HepG2 (cell line): ENCODE measurements around the gene NCR3LG1. TPM values are rescaled to one million over a fixed set of nuclear protein-coding genes. Genes with fewer than 3 reads are reported as not detected.

Experiments
- AGO2 ChIP-seq: fragments of 200-400 bp; formaldehyde crosslinking; optimal IDR thresholded peaks from 2 replicates; pipeline ENCODE3; 2017; ENCODE audit warnings: mild to moderate bottlenecking, low read depth, low read length, moderate library complexity
- BRCA1 ChIP-seq: sonication (generic); formaldehyde crosslinking; IDR thresholded peaks from 2 replicates; pipeline ENCODE4 v1.4.0; 2020; ENCODE audit warnings: missing genetic modification reagents
- CREM ChIP-seq, 2 experiments: sonication (generic) in 1 of 2; formaldehyde crosslinking in 1 of 2; IDR thresholded peaks; 2 replicates each; pipeline versions ENCODE4 v1.4.0 to v1.6.1; 2016 to 2020; ENCODE audit warnings: antibody characterized with exemption in 1 of 2, mild to moderate bottlenecking in 1 of 2, missing genetic modification reagents in 1 of 2
- FOXA3 ChIP-seq: IDR thresholded peaks from 2 replicates; pipeline ENCODE4 v1.6.1; 2016; ENCODE audit warnings: missing genetic modification reagents, missing compliant biosample characterization
- FOXO1 ChIP-seq: sonication (generic); formaldehyde crosslinking; IDR thresholded peaks from 2 replicates; pipeline ENCODE4 v1.4.0; 2020; ENCODE audit warnings: missing genetic modification reagents
- HOXA3 ChIP-seq: sonication (generic); formaldehyde crosslinking; IDR thresholded peaks from 2 replicates; pipeline ENCODE4 v1.5.0; 2020; ENCODE audit warnings: missing genetic modification reagents
- MYC ChIP-seq: sonication (generic); formaldehyde crosslinking; IDR thresholded peaks from 2 replicates; pipeline ENCODE4 v1.9.0; 2021; ENCODE audit warnings: missing genetic modification reagents, borderline replicate concordance
- NR3C1 ChIP-seq: sonication (generic); formaldehyde crosslinking; IDR thresholded peaks from 2 replicates; pipeline ENCODE4 v1.4.0; 2020; ENCODE audit warnings: missing genetic modification reagents
- PITX1 ChIP-seq: sonication (generic); formaldehyde crosslinking; IDR thresholded peaks from 2 replicates; pipeline ENCODE4 v1.5.1; 2020; ENCODE audit warnings: mild to moderate bottlenecking, missing genetic modification reagents
- UBTF ChIP-seq: sonication (generic); formaldehyde crosslinking; IDR thresholded peaks from 2 replicates; pipeline ENCODE4 v1.4.0; 2020; ENCODE audit warnings: mild to moderate bottlenecking, missing genetic modification reagents
- ZNF598 ChIP-seq: sonication (generic); formaldehyde crosslinking; IDR thresholded peaks from 2 replicates; pipeline ENCODE4 v1.5.1; 2020; ENCODE audit warnings: mild to moderate bottlenecking, missing genetic modification reagents, borderline replicate concordance
- ZNF687 ChIP-seq: sonication (generic); formaldehyde crosslinking; IDR thresholded peaks from 2 replicates; pipeline ENCODE4 v1.5.1; 2020; ENCODE audit warnings: mild to moderate bottlenecking, missing genetic modification reagents, moderate library complexity
- polyA plus RNA-seq, 8 experiments: library from polyadenylated mRNA; depleted of rRNA in 3 of 8; stranded (reverse) in 7 of 8; unstranded in 1 of 8; fragments of >200 nt; fragmentation: Illumina TruSeq in 4 of 8; extraction: Trizol in 4 of 8; gene quantifications; 2 replicates each; pipeline versions ENCODE4 v1.2.1 to v1.2.3, GENCODE V29; 2011 to 2016; ENCODE audit warnings: low read depth in 4 of 8, missing spikeins in 1 of 8, mixed read lengths in 1 of 8; ENCODE audit not compliant: insufficient read depth in 1 of 8
- total RNA-seq, 5 experiments: library from RNA; depleted of rRNA; stranded (reverse); fragments of >200 nt; fragmentation: Illumina TruSeq; extraction: Trizol; gene quantifications; 2 replicates each; pipeline ENCODE4 v1.2.3, GENCODE V29; 2016; ENCODE audit warnings: low read depth in 1 of 5

Gene NCR3LG1
- total and polyA plus RNA-seq, 2 of the 13 experiments (the other 11 are each of a cell fraction or from before 2014, with no cell fraction given), result 16.1 to 25.1 TPM

GRCh38 chr11:17386331-17387084 lies 34.9 kb downstream of the NCR3LG1 start (continued):
- TF ChIP-seq UBTF, result no peak
- TF ChIP-seq NR3C1, result no peak
- TF ChIP-seq AGO2, result no peak
- TF ChIP-seq FOXA3 (CRISPR knock-in tag), result peak; percentile 73
- TF ChIP-seq PITX1 (CRISPR knock-in tag), result no peak
- peak; percentile 53 for TF ChIP-seq ZNF687 (CRISPR knock-in tag)
- TF ChIP-seq BRCA1 (CRISPR knock-in tag), result no peak
- 0 out of 2 replicates have a peak, but pooled peaks have one; percentile 24 for TF ChIP-seq FOXO1 (CRISPR knock-in tag)
- no peak for TF ChIP-seq CREM (IDR thresholded peaks at IDR 0.05)
- TF ChIP-seq CREM (CRISPR knock-in tag; IDR thresholded peaks at IDR 0.05), result no peak
- 0 out of 2 replicates have a peak, but pooled peaks have one; percentile 31 for TF ChIP-seq HOXA3 (CRISPR knock-in tag)
- TF ChIP-seq ZNF598 (CRISPR knock-in tag), result no peak
- peak; percentile 44; the same call in 1 of the 2 replicates for TF ChIP-seq MYC (CRISPR knock-in tag)
- TF ChIP-seq, all 625 proteins: peak for 28
